Urothelium cell line (cell line): ENCODE results near the gene GFOD2.

Experiments
- DNase-seq: peaks from one replicate; pipeline ENCODE4 v3.0.0; 2011; ENCODE audit warnings: low spot score, mixed read lengths
- FAIRE-seq: peaks from 2 replicates; lab custom pipeline; 2011; peaks lifted over from hg19 to GRCh38; lab: Jason Lieb, UNC

The GFOD2 gene

GRCh38 chr16:67647681-67648080 lies 71.4 kb downstream of the GFOD2 start:
- no peak for FAIRE-seq

GRCh38 chr16:67647111-67647651 lies 71.9 kb downstream of the GFOD2 start:
- DNase-seq (no peak), FAIRE-seq (no peak)

More at GRCh38 chr16:67647681-67648080, 71.4 kb downstream of the GFOD2 start:
- DNase-seq, result no peak

DNA sequence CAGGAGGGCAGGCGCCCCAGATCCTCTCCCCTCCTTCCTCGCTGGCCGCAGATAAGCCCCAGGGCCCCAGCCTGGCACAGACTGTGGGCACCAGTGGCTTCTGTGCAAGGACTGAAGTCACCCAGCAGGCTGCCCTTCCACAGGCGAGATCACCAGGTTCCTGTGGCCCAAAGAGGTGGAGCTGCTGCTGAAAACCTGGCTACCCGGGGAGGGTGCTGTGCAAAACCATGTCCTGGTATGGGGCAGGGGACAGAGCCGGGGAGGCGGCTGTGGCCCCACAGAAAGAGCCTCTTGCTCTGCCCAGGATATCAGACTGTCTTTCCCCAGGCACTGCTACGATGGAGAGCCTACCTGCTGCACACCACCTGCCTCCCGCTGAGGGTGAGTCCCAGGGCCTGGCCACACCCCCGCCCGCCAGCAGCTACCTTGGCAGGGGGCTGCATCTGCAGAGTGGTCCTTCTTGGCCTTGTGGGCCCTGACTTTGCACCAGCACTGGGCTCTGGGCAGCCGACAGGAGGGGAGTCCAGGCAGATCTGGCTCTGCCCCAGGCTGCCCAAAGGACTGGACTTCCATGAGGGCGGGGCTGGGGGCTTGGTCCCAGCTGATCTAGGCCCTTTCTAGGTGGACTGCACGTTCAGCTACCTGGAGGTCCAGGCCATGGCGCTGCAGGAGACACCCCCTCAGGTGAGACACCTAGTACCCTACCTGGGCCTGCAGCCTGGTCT lies 73.6 kb downstream of the GFOD2 start:
- no peak for DNase-seq
- no peak for FAIRE-seq

DNA sequence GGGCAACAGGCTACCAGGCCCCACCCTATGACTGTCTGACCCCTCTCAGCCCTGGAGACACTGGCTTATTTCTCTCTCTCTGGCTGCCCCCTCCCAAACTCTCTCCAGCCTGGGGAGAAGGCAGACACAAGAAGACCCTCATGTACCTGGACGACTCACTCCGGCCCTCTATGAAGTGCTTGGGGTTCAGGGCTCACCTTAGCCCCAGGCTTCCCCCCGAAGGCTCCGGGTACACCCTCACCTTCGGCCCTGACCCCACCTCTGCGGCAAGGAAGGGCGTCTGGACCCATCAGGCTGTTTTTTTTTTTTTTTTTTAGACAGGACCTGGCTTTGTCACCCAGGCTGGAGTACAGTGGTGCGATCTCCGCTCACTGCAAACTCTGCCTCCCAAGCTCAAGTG lies 75.1 kb downstream of the GFOD2 start:
- no peak for FAIRE-seq
- DNase-seq, result no peak

GRCh38 chr16:67641779-67642708 lies 77.1 kb downstream of the GFOD2 start:
- DNase-seq, result no peak
- no peak for FAIRE-seq

DNA sequence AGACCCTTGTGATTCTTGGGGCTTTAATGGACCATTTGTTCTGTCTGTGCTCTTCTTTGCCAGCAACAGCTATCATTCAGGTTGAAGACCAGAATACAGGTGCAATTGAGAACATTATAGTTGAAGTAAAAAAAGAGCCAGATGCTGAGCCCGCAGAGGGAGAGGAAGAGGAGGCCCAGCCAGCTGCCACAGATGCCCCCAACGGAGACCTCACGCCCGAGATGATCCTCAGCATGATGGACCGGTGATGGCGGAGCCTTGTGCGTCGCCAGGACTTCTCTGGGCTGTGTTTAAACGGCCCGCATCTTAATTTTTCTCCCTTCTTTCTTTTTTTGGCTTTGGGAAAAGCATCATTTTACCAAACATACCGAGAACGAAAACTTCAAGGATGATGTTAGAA lies 81.5 kb downstream of the GFOD2 start:
- DNase-seq (no peak), FAIRE-seq (no peak)

DNA sequence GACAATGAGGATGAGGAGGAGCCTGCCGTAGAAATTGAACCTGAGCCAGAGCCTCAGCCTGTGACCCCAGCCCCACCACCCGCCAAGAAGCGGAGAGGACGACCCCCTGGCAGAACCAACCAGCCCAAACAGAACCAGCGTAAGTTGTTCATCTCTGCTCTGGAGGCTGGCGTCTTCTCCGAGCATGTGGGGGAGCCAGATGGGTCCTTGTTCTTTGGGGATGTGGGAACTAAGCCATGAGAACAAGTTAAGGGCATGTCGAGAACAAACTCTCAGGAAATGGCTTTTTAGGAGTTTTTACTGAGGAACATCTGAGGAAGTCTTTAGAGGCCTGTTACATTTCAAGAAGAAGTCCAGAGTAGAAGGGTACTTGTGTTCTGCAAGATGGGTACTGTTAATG lies 82.4 kb downstream of the GFOD2 start:
- DNase-seq, result no peak
- FAIRE-seq, result no peak

- FAIRE-seq, result no peak
Observed at GRCh38 chr16:67632415-67633172, 86.5 kb downstream of the GFOD2 start.

DNA sequence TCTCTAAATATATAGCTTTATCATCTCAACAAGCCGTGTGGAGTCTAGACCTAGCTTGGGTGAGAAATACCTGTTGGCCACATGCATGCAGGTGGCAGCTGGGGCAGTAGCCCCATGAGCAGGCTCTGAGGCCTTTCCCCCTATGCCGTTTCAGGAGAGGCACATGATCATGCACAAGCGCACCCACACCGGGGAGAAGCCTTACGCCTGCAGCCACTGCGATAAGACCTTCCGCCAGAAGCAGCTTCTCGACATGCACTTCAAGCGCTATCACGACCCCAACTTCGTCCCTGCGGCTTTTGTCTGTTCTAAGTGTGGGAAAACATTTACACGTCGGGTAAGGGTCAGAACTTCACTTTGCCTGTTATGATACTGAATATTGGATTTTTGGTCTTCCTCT lies 90.9 kb downstream of the GFOD2 start:
- DNase-seq, result no peak

More at GRCh38 chr16:67632415-67633172, 86.5 kb downstream of the GFOD2 start:
- no peak for DNase-seq

More for the DNA sequence above, 90.9 kb downstream of the GFOD2 start:
- no peak for FAIRE-seq
